GM18526 (cell line): ENCODE measurements around the gene SCYGR4.
"Not testable (repeated sequence)": the region's sequence is repeated elsewhere in the genome, so short reads cannot be mapped to it uniquely, and the experiment has no call there.

Source experiments
- POLR2A ChIP-seq: IDR thresholded peaks from 3 replicates; pipeline ENCODE4 v1.6.1; 2011; ENCODE audit not compliant: insufficient read length; ENCODE audit errors: extremely low read depth

SCYGR4 gene, protein sequence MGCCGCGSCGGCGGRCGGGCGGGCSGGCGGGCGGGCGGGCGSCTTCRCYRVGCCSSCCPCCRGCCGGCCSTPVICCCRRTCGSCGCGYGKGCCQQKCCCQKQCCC

GRCh38 chr2:227617316-227618230 lies at the start of gene SCYGR4:
SCYGR4 (plus strand) TSS chr2:227617498; CDS start chr2:227617498, 0 bp downstream.
- no peak for TF ChIP-seq POLR2A

- TF ChIP-seq POLR2A: no peak
These were observed 48.5 kb upstream of the SCYGR4 start for GRCh38 chr2:227568852-227569169.

DNA sequence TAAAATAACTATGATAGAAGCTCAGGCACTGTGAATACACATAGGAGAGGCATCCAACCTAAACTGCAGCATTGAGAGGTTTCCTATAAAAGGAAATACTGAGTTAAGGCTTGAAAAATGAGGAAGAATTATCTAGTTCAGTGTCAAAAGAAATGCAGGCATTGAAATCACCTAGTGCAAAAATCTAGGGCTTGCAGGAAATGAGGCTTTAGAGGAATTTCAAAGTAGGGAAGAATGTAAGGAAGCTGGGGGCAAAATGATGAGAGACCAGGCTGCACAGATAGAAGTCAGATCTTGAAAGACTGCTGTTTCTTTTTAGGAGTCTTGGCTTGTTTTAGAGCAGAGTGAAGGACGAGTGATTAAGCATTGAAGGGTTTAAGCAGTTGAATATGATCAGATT lies 46.7 kb upstream of the SCYGR4 start:
- TF ChIP-seq POLR2A: no peak

DNA sequence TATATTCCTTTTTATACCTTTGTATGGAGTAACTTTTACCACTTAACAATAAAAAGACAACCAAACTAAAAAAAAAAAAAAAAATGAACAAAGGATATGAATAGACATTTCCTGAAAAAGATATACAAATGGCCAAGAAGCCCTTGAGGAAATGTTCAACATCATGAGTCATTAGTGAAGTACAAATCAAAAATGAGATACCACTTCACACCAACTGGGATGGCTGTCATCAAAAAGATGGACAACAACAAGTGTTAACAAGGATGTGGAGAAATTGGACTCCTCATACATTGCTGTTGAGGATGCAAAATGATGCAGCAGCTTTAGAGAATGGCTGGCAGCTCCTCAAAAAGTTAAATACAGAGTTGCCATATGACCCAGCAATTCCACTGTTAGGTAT lies 41.2 kb upstream of the SCYGR4 start:
- TF ChIP-seq POLR2A: no peak

GRCh38 chr2:227576812-227577211 lies 40.5 kb upstream of the SCYGR4 start:
- TF ChIP-seq POLR2A: no peak

DNA sequence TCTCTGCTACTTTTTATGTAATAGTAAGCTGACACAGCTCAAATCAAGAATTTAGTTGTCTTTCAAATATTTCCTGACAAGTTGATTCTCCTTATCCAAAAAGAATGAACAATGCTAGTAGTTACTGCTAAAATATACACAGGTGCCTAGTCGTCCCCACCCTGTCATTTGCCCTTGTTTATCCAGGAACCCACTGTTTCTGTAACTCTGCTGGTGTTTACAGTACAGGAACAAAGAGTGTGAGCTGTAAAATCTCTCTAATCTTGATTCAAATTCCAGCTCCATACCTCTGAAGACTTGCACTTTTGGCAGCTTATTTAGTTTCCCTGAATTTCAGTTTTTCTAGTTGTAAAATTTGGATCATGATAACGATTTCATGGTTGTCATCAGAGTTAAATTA lies 39.7 kb upstream of the SCYGR4 start:
- no peak for TF ChIP-seq POLR2A

DNA sequence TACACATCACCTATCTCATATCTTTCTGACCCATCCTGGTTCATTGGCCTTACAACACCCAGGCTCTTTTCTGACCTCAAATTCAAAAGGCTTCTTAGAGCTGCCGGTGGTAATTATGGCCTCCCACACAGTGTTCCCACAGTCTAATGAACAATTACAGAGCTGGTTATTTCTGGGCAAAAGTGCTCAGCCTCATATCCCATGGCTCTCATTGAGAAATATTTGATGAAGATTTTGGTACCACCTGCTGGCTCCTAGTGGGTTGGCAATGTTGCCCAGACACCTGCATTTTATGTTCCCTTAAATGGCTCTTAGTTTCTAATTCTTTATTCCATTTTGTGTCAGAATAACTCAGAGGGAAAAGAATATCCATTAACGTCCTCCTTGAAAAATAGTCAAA lies 38.7 kb upstream of the SCYGR4 start:
- no peak for TF ChIP-seq POLR2A

- no peak for TF ChIP-seq POLR2A
These were observed 37.5 kb upstream of the SCYGR4 start for GRCh38 chr2:227579791-227580190.

- no peak for TF ChIP-seq POLR2A
These were observed 34.9 kb upstream of the SCYGR4 start for GRCh38 chr2:227582369-227582768.

GRCh38 chr2:227592694-227593387 lies 24.5 kb upstream of the SCYGR4 start:
- TF ChIP-seq POLR2A: no peak

- no peak for TF ChIP-seq POLR2A
These were observed 21.5 kb upstream of the SCYGR4 start for GRCh38 chr2:227595797-227596196.

- no peak for TF ChIP-seq POLR2A
These were observed 20.3 kb upstream of the SCYGR4 start for GRCh38 chr2:227597036-227597435.

GRCh38 chr2:227597998-227598397 lies 19.3 kb upstream of the SCYGR4 start:
- TF ChIP-seq POLR2A: no peak

DNA sequence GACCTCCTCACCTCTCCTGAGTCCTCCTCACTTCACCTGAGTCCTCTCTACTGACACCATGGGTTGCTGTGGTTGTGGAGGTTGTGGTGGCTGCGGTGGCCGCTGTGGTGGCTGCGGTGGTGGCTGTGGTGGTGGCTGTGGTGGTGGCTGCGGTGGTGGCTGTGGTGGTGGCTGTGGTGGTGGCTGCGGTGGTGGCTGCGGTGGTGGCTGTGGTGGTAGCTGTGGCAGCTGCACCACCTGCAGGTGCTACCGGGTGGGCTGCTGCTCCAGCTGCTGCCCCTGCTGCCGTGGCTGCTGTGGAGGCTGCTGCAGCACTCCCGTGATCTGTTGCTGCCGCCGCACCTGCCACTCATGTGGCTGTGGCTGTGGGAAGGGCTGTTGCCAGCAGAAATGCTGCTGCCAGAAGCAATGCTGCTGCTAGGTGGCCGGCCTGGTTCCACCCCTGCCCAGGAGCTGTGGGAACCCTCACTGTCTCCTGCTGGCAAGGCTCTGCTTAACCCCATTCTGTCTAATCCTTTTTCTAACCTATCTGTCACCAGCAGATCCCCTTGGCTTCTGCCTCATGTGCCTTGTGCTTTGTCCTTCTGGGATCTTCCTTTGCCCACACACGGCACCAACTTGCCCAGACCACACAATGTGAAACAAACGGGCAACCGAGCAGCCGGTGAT lies 18.3 kb upstream of the SCYGR4 start, which contains the start of gene SCYGR2:
SCYGR2 (plus strand) TSS at position 59 of the 669 bp plus-strand sequence; CDS start at position 59, 0 bp downstream.
- not testable (repeated sequence) for TF ChIP-seq POLR2A

DNA sequence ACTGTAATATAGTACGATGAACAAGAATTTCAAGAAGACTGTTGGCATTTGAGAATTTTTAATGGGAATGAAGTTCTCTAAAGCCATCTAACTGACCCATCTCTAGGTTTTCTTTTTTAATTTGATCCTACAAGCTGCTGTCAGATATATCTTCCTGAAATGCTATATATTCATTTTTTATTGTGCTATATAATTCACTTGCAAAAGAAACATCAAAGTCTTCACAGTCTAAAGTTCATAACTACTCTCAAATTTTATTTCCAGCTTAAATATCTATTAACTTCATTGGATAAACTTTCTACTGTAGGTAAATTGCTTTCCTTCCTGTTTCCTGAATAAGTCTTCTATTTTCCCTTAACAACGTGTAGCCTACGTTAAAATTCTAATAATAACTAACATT lies 14.9 kb upstream of the SCYGR4 start:
- no peak for TF ChIP-seq POLR2A
